ENCODE data around the gene CD226.
"Not testable (repeated sequence)": the region's sequence is repeated elsewhere in the genome, so short reads cannot be mapped to it uniquely, and the experiment has no call there.

CD226 gene

GRCh38 chr18:69956057-69956456 is 8.4 kb upstream of the CD226 start:
- no peak for DNase-seq

GRCh38 chr18:69954719-69955480 is 7.2 kb upstream of the CD226 start:
- DNase-seq: no peak

- no peak for DNase-seq
Measured at GRCh38 chr18:69953191-69953590, 5.5 kb upstream of the CD226 start.

- DNase-seq: no peak
Measured at GRCh38 chr18:69951182-69951581, 3.5 kb upstream of the CD226 start.

- DNase-seq: no peak
Measured at GRCh38 chr18:69949538-69949936, 1.9 kb upstream of the CD226 start.

- DNase-seq: peak; percentile 80 to 84
Measured at GRCh38 chr18:69948919-69949537, 1.4 kb upstream of the CD226 start.

- peak; percentile 5 to 10 for DNase-seq
Measured at GRCh38 chr18:69948256-69948655, 583 bp upstream of the CD226 start.

- DNase-seq: no peak
Measured at GRCh38 chr18:69946608-69947155, 991 bp downstream of the CD226 start.

GRCh38 chr18:69945220-69946114 is 2.2 kb downstream of the CD226 start:
- DNase-seq: no peak

GRCh38 chr18:69944436-69944835 is 3.2 kb downstream of the CD226 start:
- no peak for DNase-seq

- DNase-seq: no peak
Measured at GRCh38 chr18:69943021-69943420, 4.7 kb downstream of the CD226 start.

GRCh38 chr18:69941183-69941582 is 6.5 kb downstream of the CD226 start:
- DNase-seq: no peak

- not testable (repeated sequence) for DNase-seq
Measured at GRCh38 chr18:69939812-69940211, 7.9 kb downstream of the CD226 start.

- DNase-seq: no peak
Measured at GRCh38 chr18:69936191-69936558, 11.5 kb downstream of the CD226 start.

- peak; percentile 36 to 75 for DNase-seq
Measured at GRCh38 chr18:69935319-69936190, 12.1 kb downstream of the CD226 start.

- no peak for DNase-seq
Measured at GRCh38 chr18:69934601-69935265, 12.9 kb downstream of the CD226 start.

- DNase-seq: no peak
Measured at GRCh38 chr18:69929041-69929774, 18.5 kb downstream of the CD226 start.

- no peak for DNase-seq
Measured at GRCh38 chr18:69916412-69916811, 31.3 kb downstream of the CD226 start.

GRCh38 chr18:69908838-69909237 is 38.8 kb downstream of the CD226 start:
- no peak for DNase-seq

GRCh38 chr18:69906765-69907164 is 40.9 kb downstream of the CD226 start:
- DNase-seq: no peak

GRCh38 chr18:69900941-69901340 is 46.7 kb downstream of the CD226 start:
- DNase-seq: no peak
